GM19324 (cell line): ENCODE results near the gene TNFSF12.
A peak's percentile ranks its signal among the peaks of the same experiment; 100 is the strongest.

ENCODE experiments used
- ATAC-seq: cut with Tn5 transposase; IDR thresholded peaks from one replicate; pipeline ENCODE4 v1.9.1; 2021; ENCODE audit warnings: mild to moderate bottlenecking, moderate library complexity; ENCODE audit not compliant: unreplicated experiment, low FRiP score

Gene TNFSF12

GRCh38 chr17:7563115-7563869 is 14.4 kb downstream of the TNFSF12 start:
- no peak for ATAC-seq

GRCh38 chr17:7569571-7569970 is 20.7 kb downstream of the TNFSF12 start:
- ATAC-seq, result no peak

- no peak for ATAC-seq
Observed at GRCh38 chr17:7570351-7570750, 21.5 kb downstream of the TNFSF12 start.

GRCh38 chr17:7572338-7572587 is 23.4 kb downstream of the TNFSF12 start:
- ATAC-seq, result no peak

- peak; percentile 91 for ATAC-seq
Observed at GRCh38 chr17:7572588-7573323, 23.9 kb downstream of the TNFSF12 start.

GRCh38 chr17:7573324-7574080 is 24.6 kb downstream of the TNFSF12 start:
- peak; percentile 25 for ATAC-seq

- ATAC-seq, result no peak
Observed at GRCh38 chr17:7574176-7574953, 25.5 kb downstream of the TNFSF12 start.

- no peak for ATAC-seq
Observed at GRCh38 chr17:7575481-7575883, 26.6 kb downstream of the TNFSF12 start.

- no peak for ATAC-seq
Observed at GRCh38 chr17:7575959-7576358, 27.1 kb downstream of the TNFSF12 start.

- ATAC-seq, result no peak
Observed at GRCh38 chr17:7576432-7576937, 27.6 kb downstream of the TNFSF12 start.

- ATAC-seq, result no peak
Observed at GRCh38 chr17:7577327-7578199, 28.7 kb downstream of the TNFSF12 start.

- no peak for ATAC-seq
Observed at GRCh38 chr17:7579001-7579833, 30.4 kb downstream of the TNFSF12 start, which contains the start of gene CD68. CD68 (plus strand) TSS chr17:7579638; CDS start chr17:7579678, 40 bp downstream.

- no peak for ATAC-seq
Observed at GRCh38 chr17:7579834-7580603, 31.2 kb downstream of the TNFSF12 start.

- no peak for ATAC-seq
Observed at GRCh38 chr17:7580604-7581575, 32.0 kb downstream of the TNFSF12 start.

- ATAC-seq, result no peak
Observed at GRCh38 chr17:7582396-7583252, 33.8 kb downstream of the TNFSF12 start.
